Hepatocyte (in vitro differentiated cells): ENCODE measurements around the gene REG3A. TPM values are rescaled to one million over a fixed set of nuclear protein-coding genes. Genes with fewer than 3 reads are reported as not detected.

Source experiments
- DNase-seq: peaks from one replicate; pipeline ENCODE4 v3.0.0-alpha.2; 2016; ENCODE audit warnings: low spot score
- H2AFZ ChIP-seq: fragments of 200-600 bp; sonication (generic); 2 replicates; pipeline ENCODE4 v1.6.0; 2016; ENCODE audit warnings: antibody characterized with exemption, mild to moderate bottlenecking
- H3K27ac ChIP-seq: fragments of 200-600 bp; sonication (generic); 2 replicates; pipeline ENCODE4 v1.5.1; 2016; ENCODE audit warnings: mild to moderate bottlenecking
- H3K27me3 ChIP-seq: fragments of 200-600 bp; sonication (generic); 2 replicates; pipeline ENCODE4 v1.6.1; 2016
- H3K36me3 ChIP-seq: fragments of 200-600 bp; sonication (generic); replicated peaks from 2 replicates; pipeline ENCODE4 v1.5.1; 2016; ENCODE audit warnings: low read depth; ENCODE audit not compliant: insufficient read depth
- H3K4me1 ChIP-seq: fragments of 200-600 bp; sonication (generic); 2 replicates; pipeline ENCODE4 v1.5.1; 2016; ENCODE audit warnings: mild to moderate bottlenecking, moderate library complexity; ENCODE audit not compliant: insufficient read depth
- H3K4me2 ChIP-seq: fragments of 200-600 bp; sonication (generic); 2 replicates; pipeline ENCODE4 v1.6.0; 2016
- H3K4me3 ChIP-seq: fragments of 200-600 bp; sonication (generic); 2 replicates; pipeline ENCODE4 v1.5.1; 2016; ENCODE audit warnings: mild to moderate bottlenecking
- H3K79me2 ChIP-seq: fragments of 200-600 bp; sonication (generic); 2 replicates; pipeline ENCODE4 v1.6.0; 2017; ENCODE audit warnings: mild to moderate bottlenecking
- H3K9me2 ChIP-seq: fragments of 200-600 bp; sonication (generic); replicated peaks from 2 replicates; pipeline ENCODE4 v1.6.0; 2017; ENCODE audit warnings: mild to moderate bottlenecking; ENCODE audit not compliant: insufficient read depth
- H3K9me3 ChIP-seq: fragments of 200-600 bp; sonication (generic); 2 replicates; pipeline ENCODE4 v1.5.1; 2016; ENCODE audit warnings: low read depth, mild to moderate bottlenecking
- H4K20me1 ChIP-seq: fragments of 200-600 bp; sonication (generic); 2 replicates; pipeline ENCODE4 v1.6.0; 2016; ENCODE audit warnings: mild to moderate bottlenecking; ENCODE audit not compliant: insufficient read depth, poor library complexity, severe bottlenecking
- EZH2 ChIP-seq: fragments of 200-600 bp; sonication (generic); IDR thresholded peaks from 2 replicates; pipeline ENCODE4 v1.6.1; 2016; ENCODE audit warnings: antibody characterized with exemption, mild to moderate bottlenecking, borderline replicate concordance
- EZH2phosphoT487 ChIP-seq: fragments of 200-600 bp; sonication (generic); IDR thresholded peaks from one replicate; pipeline ENCODE4 v1.6.1; 2018; ENCODE audit warnings: antibody characterized with exemption, mild to moderate bottlenecking, low read depth, moderate library complexity; ENCODE audit not compliant: unreplicated experiment, severe bottlenecking
- WGBS: methylation state at CpG from one replicate; pipeline ENCODE4 v1.1.6; 2016; ENCODE audit warnings: low lambda C conversion rate; ENCODE audit errors: missing lambda C conversion rate; 5-methylcytosine and 5-hydroxymethylcytosine counted together
- polyA plus RNA-seq: library from polyadenylated mRNA; unstranded; fragments of >200 nt; fragmentation: Nextera tagmentation; extraction: Ambion mirVana; gene quantifications from 2 replicates; pipeline ENCODE4 v1.2.1, GENCODE V29; 2016
- total RNA-seq: library from RNA; depleted of rRNA; stranded (reverse); fragments of >200 nt; gene quantifications from 2 replicates; pipeline ENCODE4 v1.2.3, GENCODE V29; 2014
- TF ChIP-seq, protein P1 (sequence below): fragments of 200-600 bp; sonication (generic); IDR thresholded peaks from 2 replicates; pipeline ENCODE4 v1.5.1; 2016; ENCODE audit warnings: antibody characterized with exemption, mild to moderate bottlenecking; ENCODE audit not compliant: poor library complexity

The REG3A gene
- total and polyA plus RNA-seq, 2 experiments from 2014 or later: 1.2 to 1.4 TPM

DNA sequence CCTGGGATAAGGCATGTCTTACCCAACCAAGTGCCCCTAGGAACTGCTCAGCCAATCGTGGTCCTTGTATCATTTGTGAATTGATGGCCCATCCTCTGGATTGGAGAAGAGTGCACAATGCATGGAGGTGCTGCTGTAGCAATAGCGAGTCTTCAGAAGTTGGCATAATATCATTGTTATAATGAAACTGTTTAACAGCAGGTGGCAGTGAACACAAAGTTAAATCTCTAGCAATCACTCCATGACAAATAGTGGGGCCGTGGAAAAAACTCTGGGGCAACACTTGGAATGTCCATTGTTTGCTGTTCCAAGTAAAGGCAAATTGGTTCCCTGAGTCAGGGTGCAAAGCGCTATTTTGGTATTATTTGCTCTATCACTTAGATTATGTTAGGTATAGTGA lies 27.9 kb downstream of the REG3A start:
- H3K9me2 ChIP-seq: no peaks in the 10 kb centered on the region
- no peaks in the 10 kb centered on the region for H3K9me3 ChIP-seq
- no peak overlapping the region for H3K4me3 ChIP-seq
- DNase-seq: no peak
- H3K4me2 ChIP-seq: no peak overlapping the region
- WGBS: 82% methylated on average over 4 of the region's 4 CpGs
- no peaks in the 10 kb centered on the region for H3K27me3 ChIP-seq
- no peak overlapping the region for H3K27ac ChIP-seq
- no peaks in the 10 kb centered on the region for H4K20me1 ChIP-seq
- H2AFZ ChIP-seq: no peak overlapping the region
- no peaks in the 10 kb centered on the region for H3K4me1 ChIP-seq
- no peaks in the 10 kb centered on the region for H3K36me3 ChIP-seq
- H3K79me2 ChIP-seq: no peaks in the 10 kb centered on the region
- TF ChIP-seq EZH2: no peak
- TF ChIP-seq, protein P1, sequence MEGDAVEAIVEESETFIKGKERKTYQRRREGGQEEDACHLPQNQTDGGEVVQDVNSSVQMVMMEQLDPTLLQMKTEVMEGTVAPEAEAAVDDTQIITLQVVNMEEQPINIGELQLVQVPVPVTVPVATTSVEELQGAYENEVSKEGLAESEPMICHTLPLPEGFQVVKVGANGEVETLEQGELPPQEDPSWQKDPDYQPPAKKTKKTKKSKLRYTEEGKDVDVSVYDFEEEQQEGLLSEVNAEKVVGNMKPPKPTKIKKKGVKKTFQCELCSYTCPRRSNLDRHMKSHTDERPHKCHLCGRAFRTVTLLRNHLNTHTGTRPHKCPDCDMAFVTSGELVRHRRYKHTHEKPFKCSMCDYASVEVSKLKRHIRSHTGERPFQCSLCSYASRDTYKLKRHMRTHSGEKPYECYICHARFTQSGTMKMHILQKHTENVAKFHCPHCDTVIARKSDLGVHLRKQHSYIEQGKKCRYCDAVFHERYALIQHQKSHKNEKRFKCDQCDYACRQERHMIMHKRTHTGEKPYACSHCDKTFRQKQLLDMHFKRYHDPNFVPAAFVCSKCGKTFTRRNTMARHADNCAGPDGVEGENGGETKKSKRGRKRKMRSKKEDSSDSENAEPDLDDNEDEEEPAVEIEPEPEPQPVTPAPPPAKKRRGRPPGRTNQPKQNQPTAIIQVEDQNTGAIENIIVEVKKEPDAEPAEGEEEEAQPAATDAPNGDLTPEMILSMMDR: no peak
- no peak for TF ChIP-seq EZH2phosphoT487

DNA sequence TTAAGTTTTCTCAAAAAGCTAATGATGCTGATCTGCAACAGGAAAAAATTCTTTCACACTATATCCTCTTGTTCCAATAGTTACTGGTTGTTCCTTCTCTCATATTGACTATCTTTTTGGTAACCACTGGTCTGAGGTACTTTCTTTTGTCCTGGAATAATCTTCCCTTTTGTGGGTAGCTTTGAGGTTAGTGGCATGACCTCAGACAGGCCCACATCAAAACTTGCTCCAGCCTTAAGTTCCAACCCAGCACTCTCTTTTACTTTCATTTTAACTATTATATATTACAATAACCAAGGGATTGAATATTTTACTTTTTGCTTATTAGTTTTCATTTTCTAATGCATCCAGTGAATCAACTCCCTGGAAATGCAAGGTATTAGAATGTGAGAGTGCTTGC lies 29.7 kb downstream of the REG3A start:
- no peak for TF ChIP-seq EZH2
- TF ChIP-seq EZH2phosphoT487: no peak
- TF ChIP-seq, protein P1: no peak
- H3K9me3 ChIP-seq: no peaks in the 10 kb centered on the region
- H3K36me3 ChIP-seq: no peaks in the 10 kb centered on the region
- no peak overlapping the region for H3K27ac ChIP-seq
- no peak overlapping the region for H2AFZ ChIP-seq
- H3K9me2 ChIP-seq: no peaks in the 10 kb centered on the region
- no peaks in the 10 kb centered on the region for H4K20me1 ChIP-seq
- no peaks in the 10 kb centered on the region for H3K27me3 ChIP-seq
- no peak overlapping the region for H3K4me2 ChIP-seq
- no peaks in the 10 kb centered on the region for H3K79me2 ChIP-seq
- no peak for DNase-seq
- H3K4me1 ChIP-seq: no peaks in the 10 kb centered on the region
- no peak overlapping the region for H3K4me3 ChIP-seq

DNA sequence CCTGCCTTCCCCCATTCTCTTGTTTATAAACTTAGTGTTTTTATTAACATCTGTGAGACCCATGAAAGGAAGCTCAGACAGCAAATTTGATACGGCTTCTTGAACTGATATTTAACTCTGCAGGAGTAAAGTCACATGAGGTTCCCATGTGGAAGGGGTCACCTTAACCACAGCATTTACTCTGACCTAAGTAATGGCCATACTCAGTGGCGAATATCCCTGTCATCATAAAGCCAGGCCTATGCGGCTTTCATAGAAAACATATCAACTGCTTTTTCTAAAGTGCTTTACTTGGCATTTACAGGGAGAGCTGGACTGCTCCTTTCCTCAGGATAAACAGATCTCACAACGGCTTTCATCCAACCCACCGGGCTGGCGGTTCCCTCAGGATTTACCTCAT lies 30.3 kb downstream of the REG3A start:
- no peak for DNase-seq
- Histone ChIP-seq H3K4me3 (no peak overlapping the region), H3K27ac (no peak overlapping the region), H2AFZ (no peak overlapping the region), H3K36me3 (no peaks in the 10 kb centered on the region), H3K4me2 (no peak overlapping the region), H3K27me3 (no peaks in the 10 kb centered on the region), H3K9me3 (no peaks in the 10 kb centered on the region), H3K79me2 (no peaks in the 10 kb centered on the region), H4K20me1 (no peaks in the 10 kb centered on the region), H3K4me1 (no peaks in the 10 kb centered on the region), H3K9me2 (no peaks in the 10 kb centered on the region)
- TF ChIP-seq EZH2: no peak
- whole genome bisulfite sequencing: 62% methylated on average over 6 of the region's 6 CpGs

DNA sequence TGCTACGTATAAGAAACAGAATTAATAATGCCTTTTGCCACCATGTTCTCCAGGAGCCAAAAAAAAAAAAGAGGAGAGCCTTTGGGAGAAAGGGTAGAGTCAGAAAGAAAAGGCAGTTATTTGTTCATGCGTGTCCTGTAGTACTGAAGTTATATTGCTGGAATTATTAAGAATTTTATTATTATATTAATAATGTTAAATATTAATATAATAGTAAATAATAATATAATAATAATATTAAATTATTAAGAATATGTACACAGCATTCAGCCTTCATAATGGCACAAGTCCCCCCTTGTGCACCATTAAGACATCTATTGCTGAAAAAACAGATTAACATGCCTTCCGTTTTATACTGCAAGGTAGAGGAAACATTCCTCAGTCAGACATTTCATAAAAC lies 31.1 kb downstream of the REG3A start:
- no peaks in the 10 kb centered on the region for H3K9me3 ChIP-seq
- DNase-seq: no peak
- no peak overlapping the region for H2AFZ ChIP-seq
- H3K9me2 ChIP-seq: no peaks in the 10 kb centered on the region
- H3K4me3 ChIP-seq: no peak overlapping the region
- no peaks in the 10 kb centered on the region for H3K27me3 ChIP-seq
- H3K27ac ChIP-seq: no peak overlapping the region
- H3K79me2 ChIP-seq: no peaks in the 10 kb centered on the region
- H3K36me3 ChIP-seq: no peaks in the 10 kb centered on the region
- 91% methylated on average over 3 of the region's 3 CpGs for WGBS
- no peak overlapping the region for H3K4me2 ChIP-seq
- no peak for TF ChIP-seq EZH2
- TF ChIP-seq, protein P1: no peak
- TF ChIP-seq EZH2phosphoT487: no peak
- no peaks in the 10 kb centered on the region for H3K4me1 ChIP-seq
- no peaks in the 10 kb centered on the region for H4K20me1 ChIP-seq
